ENCODE results near the gene SRSF6.

GRCh38 chr20:43408848-43409576 lies 48.7 kb upstream of the SRSF6 start:
- TF ChIP-seq CTCF (IDR thresholded peaks at IDR 0.05), result no peak
- TF ChIP-seq POLR2A (IDR thresholded peaks at IDR 0.05), result no peak
